NCI-H748 (cell line): Measurements from ENCODE around the gene HYOU1.
"Not testable (repeated sequence)": the region's sequence is repeated elsewhere in the genome, so short reads cannot be mapped to it uniquely, and the experiment has no call there.

Source experiments
- DNase-seq: peaks from one replicate; lab custom pipeline; 2025; ENCODE audit not compliant: unreplicated experiment; lab: John Stamatoyannopoulos, UW

Gene HYOU1

GRCh38 chr11:119044708-119045107 lies 12.3 kb downstream of the HYOU1 start:
- DNase-seq = no peak

- no peak for DNase-seq
Measured at GRCh38 chr11:119042927-119043326, 14.1 kb downstream of the HYOU1 start.

GRCh38 chr11:119041821-119042514 lies 15.0 kb downstream of the HYOU1 start:
- DNase-seq = no peak

GRCh38 chr11:119039471-119039870 lies 17.5 kb downstream of the HYOU1 start:
- DNase-seq = not testable (repeated sequence)

- DNase-seq = no peak
Measured at GRCh38 chr11:119038884-119039283, 18.1 kb downstream of the HYOU1 start.

GRCh38 chr11:119034813-119035212 lies 22.2 kb downstream of the HYOU1 start:
- no peak for DNase-seq

GRCh38 chr11:119033421-119033820 lies 23.6 kb downstream of the HYOU1 start:
- DNase-seq = not testable (repeated sequence)

GRCh38 chr11:119031912-119032280 lies 25.1 kb downstream of the HYOU1 start:
- no peak for DNase-seq

GRCh38 chr11:119030329-119031047 lies 26.5 kb downstream of the HYOU1 start, which contains the start of gene SLC37A4:
Gene SLC37A4, minus strand, starts transcription at chr11:119030877.
- DNase-seq = peak; percentile 97

- DNase-seq = no peak
Measured at GRCh38 chr11:119030029-119030328, 27.0 kb downstream of the HYOU1 start.

GRCh38 chr11:119029340-119030028 lies 27.5 kb downstream of the HYOU1 start:
- no peak for DNase-seq

- DNase-seq = no peak
Measured at GRCh38 chr11:119029069-119029339, 28.0 kb downstream of the HYOU1 start.

GRCh38 chr11:119028346-119029068 lies 28.5 kb downstream of the HYOU1 start:
- DNase-seq = no peak

- DNase-seq = no peak
Measured at GRCh38 chr11:119027561-119028345, 29.3 kb downstream of the HYOU1 start.

GRCh38 chr11:119026970-119027369 lies 30.0 kb downstream of the HYOU1 start:
- DNase-seq = no peak

- no peak for DNase-seq
Measured at GRCh38 chr11:119025978-119026766, 30.8 kb downstream of the HYOU1 start.

- no peak for DNase-seq
Measured at GRCh38 chr11:119025541-119025940, 31.5 kb downstream of the HYOU1 start.

GRCh38 chr11:119025099-119025473 lies 31.9 kb downstream of the HYOU1 start:
- no peak for DNase-seq

- no peak for DNase-seq
Measured at GRCh38 chr11:119024430-119025098, 32.4 kb downstream of the HYOU1 start.

GRCh38 chr11:119023741-119024140 lies 33.3 kb downstream of the HYOU1 start:
- no peak for DNase-seq
